Body of pancreas (tissue), 4 donors: ENCODE measurements around the gene MAD1L1. TPM values are rescaled to one million over a fixed set of nuclear protein-coding genes. Genes with fewer than 3 reads are reported as not detected.

Source experiments
- ATAC-seq: fragments of 150-250 bp; one replicate; pipeline ENCODE4 v1.9.1; 2016
- DNase-seq, 4 donors: peaks; one replicate each; pipeline ENCODE4 v3.0.0-alpha.2; 2019
- H3K27ac ChIP-seq, 4 donors: fragments of 200-600 bp; sonication (generic); 1 replicate in 3 of 4; 2 replicates in 1 of 4; pipeline versions ENCODE4 v1.5.1 to v1.6.1; 2016 to 2019; ENCODE audit warnings: mild to moderate bottlenecking in 1 of 4, mixed read lengths in 1 of 4, moderate library complexity in 1 of 4
- H3K27me3 ChIP-seq, 2 donors: fragments of 200-600 bp; sonication (generic); one replicate each; pipeline ENCODE4 v1.6.0; 2016; ENCODE audit warnings: mild to moderate bottlenecking in 1 of 2
- H3K36me3 ChIP-seq, 2 donors: fragments of 200-600 bp; sonication (generic); replicated peaks in 1 of 2; 2 replicates each; pipeline ENCODE4 v1.5.1; 2016; ENCODE audit warnings: low read depth in 2 of 2; ENCODE audit not compliant: insufficient read depth in 1 of 2
- H3K4me1 ChIP-seq: fragments of 200-600 bp; sonication (generic); one replicate; pipeline ENCODE4 v1.6.0; 2016
- H3K4me3 ChIP-seq, 2 donors: fragments of 200-600 bp; sonication (generic); 1 replicate in 1 of 2; 2 replicates in 1 of 2; pipeline ENCODE4 v1.5.1; 2016 to 2019
- H3K9me3 ChIP-seq, 3 donors: fragments of 200-600 bp; sonication (generic); 1 replicate in 2 of 3; 2 replicates in 1 of 3; pipeline ENCODE4 v1.5.1; 2016
- CTCF ChIP-seq, 7 experiments: fragments of 450-650 bp in 4 of 7; fragments of 200-600 bp in 3 of 7; sonication (generic) in 3 of 7; IDR thresholded peaks; one replicate each; pipeline ENCODE4 v1.5.1; 2016 to 2019; ENCODE audit warnings: antibody characterized with exemption in 7 of 7
- POLR2A ChIP-seq, 3 donors: fragments of 450-650 bp; IDR thresholded peaks; one replicate each; pipeline ENCODE4 v1.6.1; 2016; ENCODE audit warnings: antibody characterized with exemption in 3 of 3, mild to moderate bottlenecking in 2 of 3
- WGBS, 2 donors: methylation state at CpG; one replicate each; pipeline ENCODE4 v1.1.5; 2017; 5-methylcytosine and 5-hydroxymethylcytosine counted together
- intact Hi-C: fragments of 100-400 bp; cut with DNase I; formaldehyde crosslinking; loops from one replicate; pipeline ENCODE4 v1.15.1; 2023
- total RNA-seq, 2 donors: library from RNA; depleted of rRNA; stranded (reverse); fragments of >200 nt; gene quantifications; one replicate each; pipeline ENCODE4 v1.1.0, GENCODE V29; 2016

The MAD1L1 gene
- total RNA-seq, 2 donors from 2014 or later = 14.0 to 66.9 TPM

GRCh38 chr7:2040893-2041270, 191.9 kb downstream of the MAD1L1 start:
- Histone ChIP-seq H3K27me3 (no peaks in the 10 kb centered on the region), H3K9me3 (no peaks in the 10 kb centered on the region), H3K27ac (no peak overlapping the region), H3K4me1 (peaks cover 9% of the 10 kb centered on the region), H3K36me3 (no peaks in the 10 kb centered on the region), H3K4me3 (no peak overlapping the region)
- ATAC-seq (no peak), DNase-seq (peak in 1 of 4 donors; percentile 4)
- WGBS, 2 donors = 77 to 100% methylated on average over 2 to 6 of the region's 6 CpGs
- intact Hi-C loops = no loop called here
- TF ChIP-seq POLR2A (IDR thresholded peaks at IDR 0.05) = no peak
- no peak for TF ChIP-seq CTCF (IDR thresholded peaks at IDR 0.05)

GRCh38 chr7:2040201-2040892, 192.4 kb downstream of the MAD1L1 start:
- Histone ChIP-seq H3K27me3 (no peaks in the 10 kb centered on the region), H3K4me1 (peaks cover 9% of the 10 kb centered on the region), H3K9me3 (no peaks in the 10 kb centered on the region), H3K4me3 (no peak overlapping the region), H3K36me3 (no peaks in the 10 kb centered on the region), H3K27ac (no peak overlapping the region)
- no peak for ATAC-seq
- 93 to 96% methylated on average over 22 of the region's 22 CpGs for WGBS, 2 donors
- DNase-seq = peak in 1 of 4 donors; percentile 1
- intact Hi-C loops = no loop called here
- TF ChIP-seq POLR2A (IDR thresholded peaks at IDR 0.05) (no peak), CTCF (IDR thresholded peaks at IDR 0.05) (no peak)

GRCh38 chr7:2038931-2039728, 193.6 kb downstream of the MAD1L1 start:
- Histone ChIP-seq H3K27ac (no peak overlapping the region), H3K36me3 (no peaks in the 10 kb centered on the region), H3K27me3 (no peaks in the 10 kb centered on the region), H3K9me3 (no peaks in the 10 kb centered on the region), H3K4me1 (peaks cover 9% of the 10 kb centered on the region), H3K4me3 (no peak overlapping the region)
- intact Hi-C loops = no loop called here
- TF ChIP-seq CTCF (IDR thresholded peaks at IDR 0.05) (no peak), POLR2A (IDR thresholded peaks at IDR 0.05) (no peak)
- ATAC-seq (no peak), DNase-seq (peak in 1 of 4 donors; percentile 7)
- 87 to 90% methylated on average over 23 of the region's 23 CpGs for WGBS, 2 donors

- H3K36me3 ChIP-seq = no peaks in the 10 kb centered on the region
- no peaks in the 10 kb centered on the region for H3K27me3 ChIP-seq
- no peak overlapping the region for H3K27ac ChIP-seq
- intact Hi-C loops = no loop called here
- peak; percentile 50 to 69 (median 62) for DNase-seq
- TF ChIP-seq CTCF (IDR thresholded peaks at IDR 0.05) = no peak
- no peak for TF ChIP-seq POLR2A (IDR thresholded peaks at IDR 0.05)
- 22 to 25% methylated on average over 13 of the region's 13 CpGs for WGBS, 2 donors
- H3K9me3 ChIP-seq = no peaks in the 10 kb centered on the region
- H3K4me3 ChIP-seq = no peak overlapping the region
- peak; percentile 58 for ATAC-seq
- H3K4me1 ChIP-seq = peaks cover 9% of the 10 kb centered on the region
Observed at GRCh38 chr7:2037808-2038522, 194.8 kb downstream of the MAD1L1 start.
